Pulmonary artery endothelial cell (primary cell): Measurements from ENCODE around the gene RNF112. TPM values are rescaled to one million over a fixed set of nuclear protein-coding genes. Genes with fewer than 3 reads are reported as not detected.

ENCODE experiments used
- DNase-seq: peaks from one replicate; pipeline ENCODE4 v3.0.0-alpha.2; 2011; ENCODE audit warnings: low read depth, low spot score
- total RNA-seq: library from RNA; depleted of rRNA; stranded (reverse); fragments of >200 nt; gene quantifications from 2 replicates; pipeline ENCODE4 v1.2.3, GENCODE V29; 2014

The RNF112 gene
- total RNA-seq, 1 donor from 2014 or later: 0.07 TPM

DNA sequence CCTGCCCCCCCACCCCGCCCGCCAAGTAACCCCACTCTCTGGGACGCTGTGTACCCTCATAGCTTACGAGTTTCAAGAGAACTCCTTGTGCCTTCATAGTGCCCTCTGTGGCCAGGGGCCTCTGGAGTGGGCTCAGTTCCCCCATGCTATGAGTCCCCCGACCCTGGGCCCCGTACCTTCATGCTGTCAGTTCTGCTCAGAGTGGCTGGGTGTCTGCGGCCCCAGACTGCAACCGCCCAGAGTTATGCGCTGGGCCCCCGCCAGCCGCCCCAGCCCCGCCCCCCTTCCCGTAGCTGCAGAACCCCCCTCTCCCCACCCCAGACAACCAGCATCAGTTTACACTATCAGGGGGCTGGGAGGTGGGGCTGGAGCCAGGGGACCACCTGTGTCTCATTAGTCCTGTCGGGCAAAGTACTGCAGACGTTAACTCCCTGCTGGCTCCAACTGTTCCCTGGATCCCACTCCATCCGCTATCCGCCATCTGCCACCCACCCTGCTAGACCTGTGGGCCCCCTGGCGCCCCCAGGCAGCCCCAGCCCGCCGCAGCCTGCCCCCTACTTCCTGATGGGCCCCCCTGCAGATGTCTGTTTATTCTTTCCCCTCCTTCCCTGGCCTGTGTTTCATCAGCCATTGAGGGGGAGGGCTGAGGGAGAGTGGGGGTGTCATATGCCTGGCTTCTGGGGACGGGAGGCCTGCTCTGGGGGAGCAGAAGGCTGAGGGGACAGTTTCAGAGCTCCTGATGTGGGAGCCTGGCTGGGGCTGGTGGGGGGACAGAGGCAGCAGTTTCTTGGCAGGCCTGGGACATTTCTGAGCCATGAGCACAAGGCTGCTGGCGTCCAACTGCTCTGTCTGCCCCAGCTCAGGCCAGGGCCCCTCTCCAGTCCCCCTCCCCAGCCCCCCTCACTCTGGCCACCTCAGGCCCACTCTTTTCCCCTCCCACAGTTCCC, 23.8 kb upstream of the RNF112 start, which contains the start of gene MFAP4:
Gene MFAP4, minus strand, starts transcription at position 217 of the 947 bp plus-strand sequence. Its CDS starts 35 bp downstream, at position 182.
- DNase-seq: no peak

DNA sequence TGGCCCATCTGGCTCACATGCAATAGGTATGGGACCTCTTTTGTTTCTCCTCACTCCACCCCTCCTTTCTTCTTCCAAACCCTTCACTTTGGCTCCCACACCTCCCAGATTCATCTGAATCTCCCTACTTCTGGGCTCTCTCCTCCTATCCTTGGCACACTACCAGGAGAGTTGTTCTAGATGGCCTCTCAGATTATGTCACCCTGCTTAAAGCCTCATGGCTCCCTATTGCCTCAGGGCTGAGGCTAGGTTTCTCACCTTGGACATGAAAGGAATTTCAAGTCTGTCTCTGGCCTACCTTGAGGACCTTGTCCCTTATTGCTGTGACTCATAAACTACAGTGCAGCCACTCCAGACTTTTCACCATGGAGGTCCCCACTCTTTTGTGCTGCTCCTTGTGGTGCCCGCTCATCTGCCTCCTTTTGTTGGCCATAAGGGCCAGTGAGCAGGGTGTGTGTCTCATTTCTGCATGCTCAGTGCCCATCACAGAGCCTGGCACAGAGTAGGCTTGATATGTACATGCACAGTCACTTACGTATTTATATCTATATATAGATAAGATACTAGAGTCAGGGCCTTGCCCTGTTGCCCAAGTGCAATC, 23.0 kb upstream of the RNF112 start:
- no peak for DNase-seq

- DNase-seq: no peak
These were observed 21.9 kb upstream of the RNF112 start for GRCh38 chr17:19388791-19389785.

- DNase-seq: no peak
These were observed 20.1 kb upstream of the RNF112 start for GRCh38 chr17:19390951-19391350.

DNA sequence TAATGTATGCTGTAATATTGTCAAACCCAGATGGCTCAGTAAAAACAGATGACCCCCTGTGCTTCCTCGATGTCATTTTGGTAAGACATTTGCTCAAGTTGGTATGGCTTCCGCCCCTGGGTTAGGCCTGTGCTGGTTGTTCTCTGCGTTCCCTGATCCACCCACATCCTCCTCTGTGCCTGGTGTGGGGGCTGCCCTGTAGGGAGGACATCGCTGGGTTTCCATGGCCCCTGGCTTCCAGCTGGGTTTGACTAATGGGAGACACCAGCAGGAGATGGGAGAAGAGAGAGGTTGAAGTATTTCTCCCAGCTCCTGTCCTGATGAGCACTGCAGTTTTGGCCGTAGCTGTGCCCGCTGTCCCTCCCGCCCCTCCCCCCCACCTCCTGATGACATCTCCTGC, 19.6 kb upstream of the RNF112 start:
- DNase-seq: no peak

DNA sequence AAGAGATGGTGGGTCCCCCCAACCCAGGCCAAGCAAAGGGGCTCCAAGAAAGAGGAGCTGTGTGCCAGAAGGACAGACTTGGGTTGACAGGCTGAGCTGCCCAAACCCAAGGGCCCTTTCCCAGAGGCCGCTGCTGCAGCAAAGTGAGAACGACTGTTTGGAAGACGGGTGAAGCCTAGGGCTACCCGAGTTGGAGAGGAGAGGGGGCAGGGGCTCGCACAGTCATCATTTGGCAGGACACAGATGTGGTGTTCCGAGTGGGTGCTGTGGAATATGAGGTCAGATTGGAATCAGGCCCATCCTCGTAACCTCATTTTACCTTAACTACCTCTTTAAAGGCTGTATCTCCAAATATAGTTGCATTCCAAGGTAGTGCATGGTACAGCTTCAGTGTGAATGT, 18.7 kb upstream of the RNF112 start:
- no peak for DNase-seq

- no peak for DNase-seq
These were observed 13.4 kb upstream of the RNF112 start for GRCh38 chr17:19397556-19398041.

- DNase-seq: peak; percentile 60
These were observed 12.5 kb upstream of the RNF112 start for GRCh38 chr17:19398301-19399181.

DNA sequence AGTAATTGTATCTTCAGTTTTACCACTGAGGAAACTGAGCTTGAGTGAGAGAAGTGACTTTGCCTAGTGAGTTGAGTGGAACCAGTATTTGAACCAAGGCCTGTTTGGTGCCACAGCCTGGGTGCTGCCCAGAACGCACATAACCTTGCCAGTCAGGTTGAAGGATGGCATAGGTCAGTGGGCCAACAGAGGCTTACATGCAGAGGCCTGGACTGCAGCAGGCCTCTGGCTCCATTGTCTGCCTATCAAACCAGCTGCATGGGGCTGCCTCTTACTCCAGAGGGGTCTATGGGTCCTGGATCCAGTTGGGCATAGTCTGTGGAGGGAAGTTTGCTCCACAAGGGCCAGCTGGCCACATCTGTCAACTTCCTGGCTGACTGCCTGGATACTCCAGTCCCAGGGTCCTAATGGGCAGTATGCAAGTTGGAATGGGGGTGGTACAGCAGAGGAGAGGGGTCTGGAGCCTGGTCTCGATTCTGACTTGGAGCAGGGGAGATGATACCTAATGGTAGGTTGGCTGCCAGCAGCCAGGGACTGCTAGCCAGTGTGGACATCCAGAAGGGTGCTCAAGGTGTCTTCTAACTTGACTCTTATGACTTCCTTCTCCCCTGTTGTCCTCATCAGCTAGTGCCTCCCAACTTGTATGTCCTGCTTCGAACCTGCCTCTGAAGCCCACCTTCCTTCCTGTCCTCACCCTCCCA, 11.1 kb upstream of the RNF112 start:
- DNase-seq: no peak

DNA sequence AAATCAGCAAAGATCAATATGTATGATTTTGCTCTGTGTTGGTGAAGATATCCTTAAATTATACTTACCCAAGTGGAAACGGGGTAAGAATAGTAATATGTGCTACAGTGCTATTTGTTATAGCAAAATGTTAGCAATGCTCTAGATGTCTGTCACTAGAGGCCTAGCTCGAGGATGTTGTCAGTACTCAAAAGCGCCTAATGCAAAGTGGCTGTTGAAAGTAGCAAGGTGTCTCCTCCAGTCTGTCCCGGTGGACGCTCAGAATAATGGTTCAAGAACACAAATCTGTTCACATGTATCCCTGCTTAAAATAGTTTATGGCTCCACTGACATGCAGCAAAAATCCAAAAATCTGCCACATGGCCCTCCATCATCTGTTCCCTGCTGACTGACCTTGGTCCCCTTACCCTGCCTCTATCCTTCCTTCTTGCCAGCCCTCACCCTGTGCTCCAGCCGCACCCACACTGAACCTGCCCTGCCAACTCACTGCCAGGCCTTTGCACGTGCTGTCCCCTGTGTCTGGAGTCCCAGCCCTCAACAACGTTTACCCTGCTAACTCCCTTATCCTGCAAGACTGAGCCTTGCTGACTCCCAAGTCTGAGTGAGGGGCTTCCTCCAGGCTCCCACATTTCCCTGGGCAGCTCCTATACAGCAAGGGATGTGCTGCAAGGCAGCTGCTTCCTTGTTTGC, 9.6 kb upstream of the RNF112 start:
- DNase-seq: no peak

DNA sequence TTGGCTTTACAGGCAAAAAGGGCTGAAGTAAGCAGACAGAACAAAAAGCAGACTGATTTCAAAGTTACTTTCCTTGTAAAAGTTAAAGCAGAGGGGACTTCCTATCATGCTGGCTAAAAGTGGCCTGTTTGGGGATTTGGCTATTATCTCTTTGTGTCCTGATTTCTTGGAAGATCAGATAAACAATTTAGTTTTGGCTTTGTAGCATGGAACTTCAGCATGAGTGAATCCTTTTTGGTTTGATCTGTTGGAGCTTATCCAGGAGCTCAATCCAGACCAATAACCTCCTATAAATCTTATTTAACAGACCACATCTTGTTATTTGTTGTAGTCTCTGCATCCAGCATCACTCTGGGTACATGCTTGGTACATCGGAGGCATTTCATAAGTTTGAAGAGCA, 8.9 kb upstream of the RNF112 start:
- DNase-seq: no peak

DNA sequence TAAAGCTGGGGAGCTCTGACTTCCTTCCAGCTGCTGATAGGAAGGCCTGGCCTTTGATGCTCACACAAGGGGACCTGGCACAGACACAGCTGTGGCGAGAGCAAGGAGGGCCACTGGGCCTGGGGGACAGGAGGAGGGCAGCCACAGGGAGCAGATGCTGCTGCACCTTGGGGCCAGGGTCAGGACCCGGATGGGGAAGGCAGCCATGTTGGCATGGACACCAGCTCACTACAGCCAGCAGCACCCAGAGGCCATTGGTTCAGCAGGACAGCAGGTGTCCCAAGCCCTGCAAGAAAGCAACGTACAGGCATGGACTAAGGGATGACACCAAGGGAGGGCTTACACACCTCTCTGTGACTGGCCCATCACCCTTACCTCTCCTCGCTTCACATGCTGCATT, 8.0 kb upstream of the RNF112 start:
- no peak for DNase-seq

DNA sequence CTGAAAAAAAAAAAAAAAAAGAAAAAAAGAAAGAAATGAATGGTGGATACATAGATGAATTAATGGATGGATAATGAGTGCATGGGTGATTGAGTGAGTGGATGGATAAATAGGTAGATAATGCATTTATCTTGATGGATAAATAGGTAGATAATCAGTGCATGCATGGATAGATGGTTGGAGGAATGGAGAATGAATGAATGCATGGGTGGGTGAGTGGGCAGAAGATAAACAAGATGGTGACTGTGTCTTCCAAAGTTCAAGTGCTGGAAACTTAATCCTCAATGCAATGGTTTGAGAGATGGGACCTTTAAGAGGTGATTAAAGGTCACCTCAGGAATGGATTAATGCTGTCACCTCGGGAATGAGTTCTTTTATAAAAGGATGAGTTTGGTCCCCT, 6.8 kb upstream of the RNF112 start:
- DNase-seq: no peak

DNA sequence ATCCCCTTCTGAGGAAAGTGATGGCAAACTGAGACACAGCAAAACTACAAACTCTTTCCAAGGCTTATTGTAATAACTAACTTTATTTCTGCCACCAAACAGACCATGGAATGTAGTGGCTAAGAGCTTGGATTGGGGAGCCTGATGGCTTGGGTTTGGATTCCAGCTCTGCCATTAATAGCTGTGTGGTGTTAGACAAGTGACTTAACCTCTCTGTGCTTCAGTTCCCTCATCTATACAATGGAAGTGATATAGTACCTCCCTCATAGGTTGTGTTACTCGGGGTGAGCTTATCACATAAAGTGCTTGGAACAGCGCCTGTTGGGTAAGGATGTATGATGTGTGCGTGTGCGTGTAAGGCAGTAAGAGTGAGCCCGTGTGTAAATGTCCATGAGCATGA, 5.9 kb upstream of the RNF112 start:
- no peak for DNase-seq

DNA sequence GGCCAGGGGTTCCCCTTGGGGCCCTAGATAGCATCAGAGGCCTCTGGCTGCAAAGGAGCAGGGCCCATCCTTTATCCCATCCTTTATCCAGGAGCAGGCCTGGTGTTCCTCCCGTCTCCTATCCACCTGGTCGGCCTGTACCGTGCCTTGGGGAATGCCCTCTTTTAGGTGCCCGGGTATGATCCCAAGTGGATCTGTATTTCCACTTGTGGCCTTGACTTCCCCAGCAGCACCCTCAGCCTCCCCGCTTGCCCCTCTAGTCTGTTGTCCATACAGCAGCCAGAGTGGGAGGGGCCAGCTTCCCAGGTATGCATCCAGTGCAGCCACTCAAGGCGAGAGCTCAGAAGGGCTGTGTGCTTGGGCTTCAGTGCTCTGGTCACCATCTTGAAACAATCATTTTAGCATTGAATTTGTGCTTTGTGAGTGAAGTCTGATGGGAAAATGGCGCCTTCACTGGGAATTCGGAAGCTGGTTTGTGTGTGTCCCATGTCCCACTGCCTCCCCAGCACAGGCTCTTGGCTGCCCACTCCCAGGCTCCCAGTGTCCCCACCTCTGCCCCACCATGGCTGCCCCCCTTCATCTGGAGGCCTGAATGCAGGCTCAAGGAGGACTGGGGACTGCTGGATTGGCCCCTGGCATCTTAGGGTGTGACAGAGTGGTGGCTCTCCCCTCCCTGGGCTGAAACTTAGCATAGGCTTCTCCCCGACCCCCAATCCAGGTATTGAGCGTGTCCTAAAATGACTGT, 3.3 kb upstream of the RNF112 start:
- DNase-seq: no peak

- no peak for DNase-seq
These were observed 2.7 kb upstream of the RNF112 start for GRCh38 chr17:19408346-19408710.

- no peak for DNase-seq
These were observed 2.0 kb upstream of the RNF112 start for GRCh38 chr17:19409066-19409465.

DNA sequence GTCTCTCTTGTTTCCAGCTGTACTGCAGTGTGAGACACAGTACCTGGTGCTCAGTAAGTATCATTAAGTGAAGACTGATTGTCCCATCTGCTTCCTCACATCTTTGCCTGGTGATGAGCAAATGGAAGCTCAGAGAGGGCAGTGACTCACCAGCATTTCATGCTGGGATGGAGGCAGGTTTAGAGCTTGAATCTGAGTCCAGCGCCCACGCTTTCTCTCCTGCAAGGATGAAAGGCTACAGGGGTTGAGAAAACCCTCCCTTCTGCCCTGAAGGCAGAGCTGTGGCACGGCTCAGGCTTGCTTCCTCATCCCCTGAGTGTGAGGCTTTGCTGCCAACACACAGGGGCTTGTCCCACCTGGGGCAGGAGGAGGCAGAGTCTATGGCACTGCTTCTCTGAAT, 1.5 kb upstream of the RNF112 start:
- DNase-seq: no peak

GRCh38 chr17:19410091-19410490, 941 bp upstream of the RNF112 start:
- no peak for DNase-seq
